Coronary artery (tissue), 2 donors: ENCODE measurements around the gene ERC1.

Experiments
- DNase-seq: peaks from one replicate; pipeline ENCODE4 v3.0.0-alpha.2; 2017; ENCODE audit warnings: low spot score
- H3K27ac ChIP-seq, 2 donors: fragments of 200-600 bp; sonication (generic); one replicate each; pipeline ENCODE4 v1.5.1; 2016 to 2019
- H3K4me3 ChIP-seq: fragments of 200-600 bp; sonication (generic); 2 replicates; pipeline ENCODE4 v1.5.1; 2016; ENCODE audit warnings: mild to moderate bottlenecking, moderate library complexity
- TF ChIP-seq, protein P1 (sequence below): fragments of 200-600 bp; sonication (generic); IDR thresholded peaks from one replicate; pipeline ENCODE4 v1.5.1; 2019; ENCODE audit warnings: antibody characterized with exemption

Gene ERC1

DNA sequence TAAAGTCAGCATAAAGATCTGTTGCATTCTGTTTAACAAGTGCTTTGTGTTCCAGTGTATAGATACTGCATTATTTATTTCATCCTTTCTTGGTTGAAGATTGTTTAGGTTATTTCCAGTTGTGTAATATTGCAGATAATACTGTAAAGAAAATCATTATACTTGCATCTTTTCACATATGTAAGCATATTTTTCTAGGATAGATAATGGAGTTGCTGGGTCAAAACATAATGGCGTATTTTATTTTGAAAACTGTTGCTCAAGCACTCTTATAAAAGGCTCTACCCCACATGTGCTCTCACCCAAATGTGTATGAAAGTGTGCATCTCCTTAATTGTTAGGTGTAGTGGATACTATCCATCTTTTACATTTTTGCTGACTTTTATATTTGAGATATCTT, 329.0 kb downstream of the ERC1 start:
- H3K4me3 ChIP-seq: no peak overlapping the region
- DNase-seq: no peak
- no peak overlapping the region for H3K27ac ChIP-seq
- TF ChIP-seq, protein P1, sequence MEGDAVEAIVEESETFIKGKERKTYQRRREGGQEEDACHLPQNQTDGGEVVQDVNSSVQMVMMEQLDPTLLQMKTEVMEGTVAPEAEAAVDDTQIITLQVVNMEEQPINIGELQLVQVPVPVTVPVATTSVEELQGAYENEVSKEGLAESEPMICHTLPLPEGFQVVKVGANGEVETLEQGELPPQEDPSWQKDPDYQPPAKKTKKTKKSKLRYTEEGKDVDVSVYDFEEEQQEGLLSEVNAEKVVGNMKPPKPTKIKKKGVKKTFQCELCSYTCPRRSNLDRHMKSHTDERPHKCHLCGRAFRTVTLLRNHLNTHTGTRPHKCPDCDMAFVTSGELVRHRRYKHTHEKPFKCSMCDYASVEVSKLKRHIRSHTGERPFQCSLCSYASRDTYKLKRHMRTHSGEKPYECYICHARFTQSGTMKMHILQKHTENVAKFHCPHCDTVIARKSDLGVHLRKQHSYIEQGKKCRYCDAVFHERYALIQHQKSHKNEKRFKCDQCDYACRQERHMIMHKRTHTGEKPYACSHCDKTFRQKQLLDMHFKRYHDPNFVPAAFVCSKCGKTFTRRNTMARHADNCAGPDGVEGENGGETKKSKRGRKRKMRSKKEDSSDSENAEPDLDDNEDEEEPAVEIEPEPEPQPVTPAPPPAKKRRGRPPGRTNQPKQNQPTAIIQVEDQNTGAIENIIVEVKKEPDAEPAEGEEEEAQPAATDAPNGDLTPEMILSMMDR: no peak

DNA sequence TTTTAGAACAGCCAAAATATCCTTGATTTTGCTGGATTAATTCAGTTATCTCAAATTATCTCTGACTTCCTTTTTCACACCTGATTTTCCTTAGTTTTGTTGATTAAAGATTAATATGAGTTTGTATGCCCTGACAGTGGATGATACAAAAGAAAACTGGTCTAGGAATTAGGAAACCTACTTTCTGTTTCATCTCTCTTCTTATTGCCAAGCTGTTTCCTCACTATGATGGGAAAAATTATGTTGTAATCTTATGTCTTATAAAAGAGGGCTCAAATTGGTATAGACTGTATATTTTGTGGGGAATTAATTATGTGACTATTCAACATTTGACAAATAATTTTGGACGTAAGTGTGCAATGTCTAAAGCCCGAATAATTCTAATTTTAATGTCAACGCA, 331.8 kb downstream of the ERC1 start:
- TF ChIP-seq, protein P1: no peak
- Histone ChIP-seq H3K27ac (no peak overlapping the region), H3K4me3 (no peak overlapping the region)
- DNase-seq: no peak

DNA sequence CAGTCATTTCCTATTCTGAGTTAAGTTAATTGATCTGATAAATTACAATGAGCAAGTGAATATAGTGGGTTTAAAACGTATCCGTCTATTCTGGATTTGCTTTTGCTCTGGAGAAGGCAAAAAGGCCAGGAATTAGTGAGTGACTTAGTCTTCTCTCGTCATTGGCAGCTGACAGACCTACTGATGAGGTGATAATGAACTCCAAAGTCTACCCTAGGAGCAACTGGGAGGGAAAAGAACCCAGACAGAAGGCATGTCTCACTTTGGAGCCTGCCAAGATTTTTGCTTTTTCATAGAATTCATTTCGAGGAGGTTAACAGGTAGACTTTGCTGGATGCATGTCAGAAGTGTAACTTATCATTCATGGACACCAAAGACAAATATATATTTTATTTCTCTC, 333.1 kb downstream of the ERC1 start:
- DNase-seq: no peak
- H3K4me3 ChIP-seq: no peak overlapping the region
- TF ChIP-seq, protein P1: no peak
- no peak overlapping the region for H3K27ac ChIP-seq

DNA sequence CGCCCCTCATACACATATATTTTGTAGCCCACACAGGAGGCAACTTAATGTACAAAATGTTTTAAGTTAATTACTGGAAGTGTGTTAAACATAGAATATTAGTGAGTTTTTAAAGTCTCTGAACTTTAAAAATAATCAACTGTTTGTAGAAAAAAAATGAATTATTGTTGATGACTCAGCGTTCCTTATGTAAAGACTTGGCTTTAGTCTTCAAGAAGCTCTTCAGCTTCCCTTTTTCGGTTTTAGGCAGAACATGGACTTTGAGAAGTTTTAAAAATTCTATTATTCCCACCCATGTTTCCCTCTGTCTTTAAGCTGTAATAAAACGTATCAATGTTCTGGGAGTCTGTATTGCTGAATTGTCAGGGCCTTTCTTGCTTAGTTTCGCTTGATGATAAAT, 333.9 kb downstream of the ERC1 start:
- DNase-seq: no peak
- Histone ChIP-seq H3K27ac (no peak overlapping the region), H3K4me3 (no peak overlapping the region)
- TF ChIP-seq, protein P1: no peak

DNA sequence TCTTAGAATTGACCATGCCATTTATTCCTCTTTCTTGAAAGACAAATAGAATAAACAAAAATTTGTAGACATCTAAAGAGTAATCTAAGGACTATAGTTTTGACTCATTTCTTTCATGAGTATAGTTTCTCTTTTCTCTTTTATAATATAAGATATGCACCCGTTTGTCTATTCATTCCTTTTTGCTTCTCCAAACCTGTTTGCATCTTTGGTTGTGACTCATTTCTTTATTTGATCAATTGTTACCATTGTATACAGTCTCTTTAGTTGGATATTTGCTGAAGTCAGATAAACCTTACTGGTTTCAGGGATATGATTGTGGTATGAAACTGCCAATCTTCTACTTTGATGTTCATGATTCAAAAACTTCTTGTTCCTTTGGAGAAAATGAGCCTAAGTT, 334.6 kb downstream of the ERC1 start:
- TF ChIP-seq, protein P1: no peak
- Histone ChIP-seq H3K4me3 (no peak overlapping the region), H3K27ac (no peak overlapping the region)
- no peak for DNase-seq

DNA sequence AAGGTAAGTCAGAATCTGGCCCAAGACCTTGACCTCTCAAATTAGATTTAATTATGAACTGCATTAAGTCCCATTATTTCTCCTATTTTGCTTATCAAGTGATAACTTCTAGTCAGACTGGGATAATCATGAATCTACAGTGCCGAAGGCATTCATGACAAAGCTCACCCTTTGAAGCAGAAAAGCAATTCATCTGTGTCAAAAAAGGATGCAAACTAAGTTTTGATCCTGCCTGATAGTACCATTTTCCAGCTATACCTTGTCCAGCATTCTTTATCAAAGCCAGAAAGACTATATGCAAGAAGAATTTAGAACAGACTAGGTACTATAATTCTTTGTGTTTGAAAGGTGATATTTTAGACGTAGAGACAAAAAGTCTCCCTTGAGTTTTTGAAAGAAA, 335.2 kb downstream of the ERC1 start:
- Histone ChIP-seq H3K4me3 (no peak overlapping the region), H3K27ac (no peak overlapping the region)
- TF ChIP-seq, protein P1: no peak
- DNase-seq: no peak

DNA sequence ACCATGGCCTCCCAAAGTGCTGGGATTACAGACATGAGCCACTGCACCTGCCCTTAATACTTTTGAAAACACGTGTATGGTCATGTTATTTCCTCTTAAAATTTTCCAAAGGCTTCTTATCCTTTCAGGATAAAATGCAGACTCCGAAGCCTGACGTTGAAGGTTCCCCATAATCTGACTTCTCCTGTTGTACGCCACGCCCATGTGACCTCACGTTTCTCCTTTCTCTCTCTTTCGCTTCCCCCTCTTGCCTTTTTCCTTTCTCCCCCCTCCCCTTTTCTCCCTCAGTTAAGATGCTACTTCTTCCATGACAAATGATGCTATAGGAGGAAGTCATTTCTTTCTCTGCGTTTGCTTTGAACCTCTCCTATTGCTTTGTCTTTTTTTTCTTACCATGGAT, 337.4 kb downstream of the ERC1 start:
- no peak overlapping the region for H3K4me3 ChIP-seq
- DNase-seq: no peak
- TF ChIP-seq, protein P1: no peak
- no peak overlapping the region for H3K27ac ChIP-seq
